ENCODE results near the gene RECQL. TPM values are rescaled to one million over a fixed set of nuclear protein-coding genes. Genes with fewer than 3 reads are reported as not detected.

Gene RECQL
- total RNA-seq, 4 donors from 2014 or later, result 14.0 to 32.5 (median 22.3) TPM

DNA sequence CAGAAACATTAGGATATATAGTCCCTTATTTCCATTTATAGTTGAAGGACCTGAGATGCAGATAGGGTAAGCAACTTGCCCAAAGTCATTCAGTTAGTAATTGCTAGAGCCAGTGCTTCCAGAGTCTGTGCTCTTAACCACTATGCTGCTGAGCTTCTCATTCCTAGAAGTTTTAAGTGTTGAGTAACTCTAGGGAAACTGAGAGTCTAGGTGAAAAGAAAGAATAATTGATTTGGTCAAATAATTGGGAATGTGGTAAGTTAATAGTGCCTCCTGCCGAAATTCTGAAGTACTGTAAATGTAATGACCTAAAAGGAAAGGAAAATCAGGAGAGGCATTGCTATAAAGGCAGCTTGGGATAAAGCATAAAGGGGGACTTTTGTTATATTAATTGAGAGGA is 49.9 kb downstream of the RECQL start:
- Histone ChIP-seq H3K27me3 (no peaks in the 10 kb centered on the region), H3K4me3 (no peak overlapping the region), H3K4me1 (no peaks in the 10 kb centered on the region), H3K27ac (no peak overlapping the region), H3K36me3 (peaks cover 0 to 65% of the 10 kb centered on the region in 2 donors), H3K9me3 (no peaks in the 10 kb centered on the region)
- intact Hi-C loops (cut with DNase I; ENCODE audit: low total_unique reads) (no loop called here), in situ Hi-C loops (cut with MboI; ENCODE audit: low sequenced_read_pairs in 4 of 4) (no loop called here)
- TF ChIP-seq POLR2A (IDR thresholded peaks at IDR 0.05), result no peak
- TF ChIP-seq, protein P1, sequence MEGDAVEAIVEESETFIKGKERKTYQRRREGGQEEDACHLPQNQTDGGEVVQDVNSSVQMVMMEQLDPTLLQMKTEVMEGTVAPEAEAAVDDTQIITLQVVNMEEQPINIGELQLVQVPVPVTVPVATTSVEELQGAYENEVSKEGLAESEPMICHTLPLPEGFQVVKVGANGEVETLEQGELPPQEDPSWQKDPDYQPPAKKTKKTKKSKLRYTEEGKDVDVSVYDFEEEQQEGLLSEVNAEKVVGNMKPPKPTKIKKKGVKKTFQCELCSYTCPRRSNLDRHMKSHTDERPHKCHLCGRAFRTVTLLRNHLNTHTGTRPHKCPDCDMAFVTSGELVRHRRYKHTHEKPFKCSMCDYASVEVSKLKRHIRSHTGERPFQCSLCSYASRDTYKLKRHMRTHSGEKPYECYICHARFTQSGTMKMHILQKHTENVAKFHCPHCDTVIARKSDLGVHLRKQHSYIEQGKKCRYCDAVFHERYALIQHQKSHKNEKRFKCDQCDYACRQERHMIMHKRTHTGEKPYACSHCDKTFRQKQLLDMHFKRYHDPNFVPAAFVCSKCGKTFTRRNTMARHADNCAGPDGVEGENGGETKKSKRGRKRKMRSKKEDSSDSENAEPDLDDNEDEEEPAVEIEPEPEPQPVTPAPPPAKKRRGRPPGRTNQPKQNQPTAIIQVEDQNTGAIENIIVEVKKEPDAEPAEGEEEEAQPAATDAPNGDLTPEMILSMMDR (IDR thresholded peaks at IDR 0.05 in 4 of 5, conservative IDR thresholded peaks at IDR 0.05 in 1 of 5), result no peak
- no peak for DNase-seq
- no peak for ATAC-seq

DNA sequence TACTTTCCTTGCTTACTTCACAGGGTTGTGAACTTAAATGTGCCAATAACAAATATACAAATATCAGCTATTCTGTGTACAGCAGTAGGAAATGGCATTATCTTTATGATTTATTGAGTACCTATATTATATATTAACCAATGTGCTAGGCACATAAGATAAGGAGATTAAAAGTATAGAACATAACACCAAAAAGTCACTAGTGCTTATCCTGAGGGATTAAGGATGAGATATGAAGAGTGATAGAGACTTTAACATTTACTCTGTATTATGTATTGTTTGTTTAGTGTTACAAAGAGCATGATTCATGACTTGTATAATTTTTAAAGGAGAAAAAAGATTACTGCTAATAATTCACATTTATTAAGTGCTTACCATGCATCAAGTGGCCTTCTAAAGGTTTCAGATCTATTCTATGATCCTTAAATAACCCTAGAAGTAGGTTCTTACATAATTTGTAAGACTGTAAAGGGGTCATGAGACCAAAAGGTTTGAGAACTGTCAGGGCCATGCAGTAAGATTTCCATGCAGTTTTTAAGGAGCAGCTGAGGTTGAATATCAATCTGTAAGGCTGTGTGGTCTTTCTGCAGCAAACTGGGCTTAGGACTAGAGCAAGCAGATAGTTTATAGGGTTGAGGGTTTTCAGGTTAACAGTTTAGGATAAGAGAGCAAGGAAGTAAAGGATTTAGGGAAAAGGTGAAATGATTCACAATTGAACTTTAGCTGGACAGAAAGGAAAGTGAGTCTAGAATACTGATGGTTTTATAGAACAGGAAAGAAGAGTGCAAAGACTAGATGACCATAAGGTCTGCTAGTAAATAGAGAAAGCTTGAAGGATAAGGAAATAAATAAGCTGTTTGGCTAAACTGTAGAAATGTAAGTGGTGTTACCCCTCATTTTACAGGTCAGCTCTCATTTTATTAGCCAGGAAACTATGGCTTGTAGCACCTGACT is 57.0 kb downstream of the RECQL start:
- no peak overlapping the region for H3K27ac ChIP-seq
- H3K9me3 ChIP-seq, result no peaks in the 10 kb centered on the region
- H3K36me3 ChIP-seq, result peaks cover 0 to 43% of the 10 kb centered on the region in 2 donors
- DNase-seq (no peak), ATAC-seq (no peak)
- no peaks in the 10 kb centered on the region for H3K27me3 ChIP-seq
- TF ChIP-seq, protein P1 (IDR thresholded peaks at IDR 0.05 in 4 of 5, conservative IDR thresholded peaks at IDR 0.05 in 1 of 5), result no peak
- no peak for TF ChIP-seq POLR2A (IDR thresholded peaks at IDR 0.05)
- H3K4me1 ChIP-seq, result no peaks in the 10 kb centered on the region
- intact Hi-C loops (cut with DNase I; ENCODE audit: low total_unique reads) (no loop called here), in situ Hi-C loops (cut with MboI; ENCODE audit: low sequenced_read_pairs in 4 of 4) (no loop called here)
- H3K4me3 ChIP-seq, result no peak overlapping the region

DNA sequence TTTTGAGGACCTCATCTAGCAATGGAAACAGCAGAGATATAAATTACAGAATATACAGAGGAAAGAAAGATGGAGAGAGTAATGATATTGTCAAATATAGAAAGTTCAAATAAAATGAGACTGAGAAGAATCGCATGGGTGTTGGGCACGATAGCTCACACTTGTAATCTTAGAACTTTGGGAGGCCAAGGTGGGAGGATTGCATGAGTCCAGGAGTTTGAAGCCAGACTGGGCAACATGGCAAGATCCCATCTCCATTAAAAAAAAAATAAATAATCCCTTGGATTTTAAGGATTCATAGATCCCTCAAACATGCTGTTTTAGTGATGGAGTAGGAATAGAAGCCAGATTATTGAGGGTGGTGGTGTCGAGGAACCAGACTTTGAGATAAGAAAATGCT is 62.1 kb downstream of the RECQL start:
- no peak for TF ChIP-seq POLR2A (IDR thresholded peaks at IDR 0.05)
- TF ChIP-seq, protein P1 (IDR thresholded peaks at IDR 0.05 in 4 of 5, conservative IDR thresholded peaks at IDR 0.05 in 1 of 5), result no peak
- peaks cover 7 to 9% of the 10 kb centered on the region in 2 donors for H3K4me1 ChIP-seq
- no peak for DNase-seq
- intact Hi-C loops (cut with DNase I; ENCODE audit: low total_unique reads) (loop anchor here (5.0 kb wide), 1 partner anchor 218 kb away; the partner anchor contains the start of gene LDHB), in situ Hi-C loops (cut with MboI; ENCODE audit: low sequenced_read_pairs in 4 of 4) (no loop called here)
- no peaks in the 10 kb centered on the region for H3K9me3 ChIP-seq
- peaks cover 0 to 6% of the 10 kb centered on the region in 2 donors for H3K36me3 ChIP-seq
- peaks cover 0 to under 1% (median 0%) of the 10 kb centered on the region in 3 donors for H3K27me3 ChIP-seq
- no peak overlapping the region for H3K27ac ChIP-seq
- no peak for ATAC-seq
- no peak overlapping the region for H3K4me3 ChIP-seq

DNA sequence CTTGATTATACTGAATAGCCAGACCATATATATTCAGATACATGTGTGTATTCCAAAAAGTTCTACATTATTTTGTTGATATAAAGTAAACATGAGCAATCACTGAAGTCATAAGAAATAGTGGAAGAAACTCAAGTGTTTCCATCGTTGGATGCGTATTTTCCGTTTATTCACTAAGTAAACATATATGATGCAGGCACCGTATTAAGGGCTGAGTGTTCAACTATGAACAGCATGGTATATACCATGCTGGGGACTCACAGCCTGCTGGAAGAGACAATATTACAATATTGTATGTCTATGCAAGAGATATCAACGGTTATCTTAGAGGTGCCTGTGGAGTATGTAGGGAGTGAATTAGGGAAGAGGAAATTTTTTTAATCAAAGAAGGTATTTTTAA is 62.8 kb downstream of the RECQL start:
- no peak for TF ChIP-seq POLR2A (IDR thresholded peaks at IDR 0.05)
- TF ChIP-seq, protein P1 (IDR thresholded peaks at IDR 0.05 in 4 of 5, conservative IDR thresholded peaks at IDR 0.05 in 1 of 5), result no peak
- Histone ChIP-seq H3K9me3 (no peaks in the 10 kb centered on the region), H3K4me3 (peak overlapping the region; percentile 59 to 94 (median 81)), H3K27me3 (peaks cover 0 to 4% (median 0%) of the 10 kb centered on the region in 3 donors), H3K4me1 (peaks cover 7 to 9% of the 10 kb centered on the region in 2 donors), H3K27ac (peak overlapping the region in 3 of 4 donors; percentile 72 to 94 (median 88)), H3K36me3 (peaks cover 0 to 6% of the 10 kb centered on the region in 2 donors)
- no peak for DNase-seq
- in situ Hi-C loops (cut with MboI; ENCODE audit: low sequenced_read_pairs in 4 of 4), result no loop called here
- intact Hi-C loops (cut with DNase I; ENCODE audit: low total_unique reads), result loop anchor here (5.0 kb wide), 1 partner anchor 219 kb away; the partner anchor contains the start of gene LDHB
- no peak for ATAC-seq
